22Rv1 (cell line): ENCODE results near the gene SRRM1.

Source experiments
- ZFX ChIP-seq: fragments of 450-650 bp; IDR thresholded peaks from 2 replicates; pipeline ENCODE4 v1.6.1; 2017; ENCODE audit warnings: antibody characterized with exemption, borderline replicate concordance
- TF ChIP-seq, protein P1 (sequence below): fragments of 450-650 bp; IDR thresholded peaks from 2 replicates; pipeline ENCODE4 v1.5.1; 2017; ENCODE audit warnings: mild to moderate bottlenecking

DNA sequence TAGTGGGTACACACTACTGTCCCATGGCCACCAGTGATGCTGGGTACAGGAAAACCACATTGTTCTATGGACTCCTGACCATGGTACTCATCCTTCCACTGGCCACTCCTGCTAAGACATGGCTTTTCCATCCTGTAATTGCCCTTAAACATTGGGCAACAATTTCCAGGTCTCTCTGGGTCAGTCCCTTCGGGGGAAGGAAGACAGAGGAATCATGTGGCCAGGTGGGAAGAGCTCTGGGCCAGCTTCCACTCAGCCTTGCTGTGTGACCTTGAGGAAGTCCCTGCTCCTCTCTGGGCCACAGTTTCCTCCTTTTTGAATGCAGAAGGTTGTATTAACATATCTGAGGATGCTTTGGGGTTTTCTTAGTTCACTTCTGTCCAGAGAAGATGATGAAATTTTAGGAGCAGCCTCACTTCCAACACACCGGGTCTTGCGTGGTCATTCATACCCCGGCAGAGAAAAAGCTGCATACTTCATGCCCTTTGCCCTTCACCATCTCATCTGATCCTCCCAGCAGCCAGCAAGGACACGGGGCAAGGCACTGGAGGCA is 50.8 kb downstream of the SRRM1 start:
- TF ChIP-seq, protein P1, sequence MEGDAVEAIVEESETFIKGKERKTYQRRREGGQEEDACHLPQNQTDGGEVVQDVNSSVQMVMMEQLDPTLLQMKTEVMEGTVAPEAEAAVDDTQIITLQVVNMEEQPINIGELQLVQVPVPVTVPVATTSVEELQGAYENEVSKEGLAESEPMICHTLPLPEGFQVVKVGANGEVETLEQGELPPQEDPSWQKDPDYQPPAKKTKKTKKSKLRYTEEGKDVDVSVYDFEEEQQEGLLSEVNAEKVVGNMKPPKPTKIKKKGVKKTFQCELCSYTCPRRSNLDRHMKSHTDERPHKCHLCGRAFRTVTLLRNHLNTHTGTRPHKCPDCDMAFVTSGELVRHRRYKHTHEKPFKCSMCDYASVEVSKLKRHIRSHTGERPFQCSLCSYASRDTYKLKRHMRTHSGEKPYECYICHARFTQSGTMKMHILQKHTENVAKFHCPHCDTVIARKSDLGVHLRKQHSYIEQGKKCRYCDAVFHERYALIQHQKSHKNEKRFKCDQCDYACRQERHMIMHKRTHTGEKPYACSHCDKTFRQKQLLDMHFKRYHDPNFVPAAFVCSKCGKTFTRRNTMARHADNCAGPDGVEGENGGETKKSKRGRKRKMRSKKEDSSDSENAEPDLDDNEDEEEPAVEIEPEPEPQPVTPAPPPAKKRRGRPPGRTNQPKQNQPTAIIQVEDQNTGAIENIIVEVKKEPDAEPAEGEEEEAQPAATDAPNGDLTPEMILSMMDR = no peak
- no peak for TF ChIP-seq ZFX
